Measurements from ENCODE around the gene SORBS1.

DNA sequence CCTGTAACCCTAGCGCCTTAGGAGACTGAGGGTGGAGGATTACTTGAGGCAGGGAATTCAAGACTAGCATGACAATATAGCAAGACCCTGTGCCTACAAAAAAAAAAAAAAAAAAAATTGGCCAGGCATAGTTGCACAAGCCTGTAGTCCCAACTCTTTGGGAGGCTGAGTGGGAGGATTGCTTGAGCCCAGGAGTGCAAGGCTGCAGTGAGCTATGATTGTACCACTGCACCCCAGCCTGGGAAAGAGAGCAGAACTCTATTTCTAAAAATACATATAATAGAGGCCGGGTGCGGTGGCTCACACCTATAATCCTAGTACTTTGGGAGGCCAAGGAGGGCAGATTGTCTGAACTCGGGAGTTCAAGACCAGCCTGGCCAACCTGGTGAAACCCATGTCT is 10.2 kb upstream of the SORBS1 start:
- TF ChIP-seq POLR2A (IDR thresholded peaks at IDR 0.05; ENCODE audit: low read length) = no peak
- no peak for TF ChIP-seq GATA1 (IDR thresholded peaks at IDR 0.05; ENCODE audit: low read depth, low read length)
